HG03139 (cell line): Measurements from ENCODE around the gene PRELP.

Experiments used
- ATAC-seq: cut with Tn5 transposase; IDR thresholded peaks from one replicate; pipeline ENCODE4 v1.9.1; 2021; ENCODE audit not compliant: unreplicated experiment

PRELP gene

GRCh38 chr1:203476216-203476814 is 709 bp downstream of the PRELP start:
- no peak for ATAC-seq

- ATAC-seq = no peak
These were observed 2.1 kb downstream of the PRELP start for GRCh38 chr1:203477748-203478147.

- ATAC-seq = no peak
These were observed 2.6 kb downstream of the PRELP start for GRCh38 chr1:203478231-203478630.

- no peak for ATAC-seq
These were observed 3.4 kb downstream of the PRELP start for GRCh38 chr1:203478986-203479385.

- no peak for ATAC-seq
These were observed 4.0 kb downstream of the PRELP start for GRCh38 chr1:203479646-203480045.

- no peak for ATAC-seq
These were observed 4.5 kb downstream of the PRELP start for GRCh38 chr1:203480084-203480483.

- no peak for ATAC-seq
These were observed 5.0 kb downstream of the PRELP start for GRCh38 chr1:203480525-203481084.

GRCh38 chr1:203481196-203481595 is 5.6 kb downstream of the PRELP start:
- ATAC-seq = no peak

- no peak for ATAC-seq
These were observed 11.2 kb downstream of the PRELP start for GRCh38 chr1:203486618-203487370.

GRCh38 chr1:203488539-203488938 is 12.9 kb downstream of the PRELP start:
- no peak for ATAC-seq

GRCh38 chr1:203490607-203491006 is 15.0 kb downstream of the PRELP start:
- ATAC-seq = no peak

- no peak for ATAC-seq
These were observed 16.1 kb downstream of the PRELP start for GRCh38 chr1:203491664-203492063.

GRCh38 chr1:203492082-203492747 is 16.6 kb downstream of the PRELP start:
- ATAC-seq = no peak

GRCh38 chr1:203492748-203493130 is 17.1 kb downstream of the PRELP start:
- no peak for ATAC-seq

GRCh38 chr1:203493901-203494300 is 18.3 kb downstream of the PRELP start, which contains the start of gene OPTC:
OPTC (plus strand) TSS chr1:203494153; CDS start chr1:203496006, 1,853 bp downstream.
- no peak for ATAC-seq

GRCh38 chr1:203495845-203496244 is 20.2 kb downstream of the PRELP start:
- no peak for ATAC-seq

- ATAC-seq = no peak
These were observed 21.7 kb downstream of the PRELP start for GRCh38 chr1:203497269-203497777.

- ATAC-seq = no peak
These were observed 24.2 kb downstream of the PRELP start for GRCh38 chr1:203499643-203500278.

GRCh38 chr1:203500279-203500678 is 24.7 kb downstream of the PRELP start:
- no peak for ATAC-seq

GRCh38 chr1:203503836-203504235 is 28.2 kb downstream of the PRELP start:
- no peak for ATAC-seq
